Activated naive CD4-positive, alpha-beta T cell treated with anti-CD3 and anti-CD28 coated beads for 36 hours (primary cell): ENCODE data around the gene FOXP1. TPM values are rescaled to one million over a fixed set of nuclear protein-coding genes. Genes with fewer than 3 reads are reported as not detected.

ENCODE experiments used
- CTCF ChIA-PET: fragments of 350-600 bp; sonication (Branson Sonifier 250); formaldehyde crosslinking; loops from one replicate; lab custom pipeline; 2021; ENCODE audit warnings: antibody characterized with exemption; lab: Charles Lee
- DNase-seq: peaks from one replicate; pipeline ENCODE4 v3.0.0-alpha.2; 2020
- H3K27ac Mint-ChIP-seq: one replicate; pipeline ENCODE4 v1.8.0; 2021; ENCODE audit warnings: mild to moderate bottlenecking, mixed read lengths
- H3K27me3 Mint-ChIP-seq: one replicate; pipeline ENCODE4 v1.8.0; 2021; ENCODE audit warnings: low read depth, mixed read lengths
- H3K36me3 Mint-ChIP-seq: one replicate; pipeline ENCODE4 v1.8.0; 2021; ENCODE audit warnings: low read depth, mixed read lengths
- H3K4me1 Mint-ChIP-seq: one replicate; pipeline ENCODE4 v1.8.0; 2021; ENCODE audit warnings: low read depth, mixed read lengths
- H3K4me3 Mint-ChIP-seq: one replicate; pipeline ENCODE4 v1.8.0; 2021; ENCODE audit warnings: mild to moderate bottlenecking, moderate library complexity, mixed read lengths
- H3K9me3 Mint-ChIP-seq: one replicate; pipeline ENCODE4 v1.8.0; 2021; ENCODE audit warnings: mixed read lengths
- intact Hi-C: fragments of 100-400 bp; cut with micrococcal nuclease; formaldehyde crosslinking; loops from one replicate; pipeline ENCODE4 v1.15.1; 2023
- total RNA-seq, 2 experiments: library from RNA; stranded (reverse); gene quantifications; one replicate each; pipeline ENCODE4 v1.2.3, GENCODE V29; 2021

FOXP1 gene
- total RNA-seq, 2 experiments from 2014 or later, result 95.2 to 97.4 TPM

GRCh38 chr3:71254281-71255057 is 329.1 kb downstream of the FOXP1 start:
- CTCF ChIA-PET, result no interaction called here
- peaks cover 8% of the 10 kb centered on the region for H3K36me3 Mint-ChIP-seq
- no peak for DNase-seq
- no peaks in the 10 kb centered on the region for H3K9me3 Mint-ChIP-seq
- peaks cover 81% of the 10 kb centered on the region for H3K4me1 Mint-ChIP-seq
- peak overlapping the region; percentile 3 for H3K27ac Mint-ChIP-seq
- no peak overlapping the region for H3K4me3 Mint-ChIP-seq
- H3K27me3 Mint-ChIP-seq, result no peaks in the 10 kb centered on the region
- intact Hi-C loops, result loop anchor here (5.0 kb wide), 1 partner anchor 258 kb away; no protein-coding TSS in a partner anchor

- Mint-ChIP-seq H3K4me1 (peaks cover 78% of the 10 kb centered on the region), H3K4me3 (no peak overlapping the region), H3K9me3 (no peaks in the 10 kb centered on the region), H3K27me3 (no peaks in the 10 kb centered on the region), H3K36me3 (peaks cover 10% of the 10 kb centered on the region), H3K27ac (no peak overlapping the region)
- CTCF ChIA-PET, result interaction anchor here (0.6 kb wide), 1 partner anchor 480 kb away, joined by 3 read pairs; no protein-coding TSS in a partner anchor
- intact Hi-C loops, result loop anchor here (5.0 kb wide), 1 partner anchor 259 kb away; no protein-coding TSS in a partner anchor
- no peak for DNase-seq
Measured at GRCh38 chr3:71253169-71253568, 330.4 kb downstream of the FOXP1 start.

- H3K4me3 Mint-ChIP-seq, result no peak overlapping the region
- peaks cover 10% of the 10 kb centered on the region for H3K36me3 Mint-ChIP-seq
- intact Hi-C loops, result loop anchor here (1.0 to 5.0 kb wide), 2 partner anchors 9 to 260 kb away; no protein-coding TSS in a partner anchor
- H3K9me3 Mint-ChIP-seq, result no peaks in the 10 kb centered on the region
- CTCF ChIA-PET, result interaction anchor here (0.6 to 1.7 kb wide), 6 partner anchors 10 to 491 kb away, joined by 3 to 8 read pairs (median 3); no protein-coding TSS in a partner anchor
- no peak for DNase-seq
- peaks cover 77% of the 10 kb centered on the region for H3K4me1 Mint-ChIP-seq
- no peaks in the 10 kb centered on the region for H3K27me3 Mint-ChIP-seq
- H3K27ac Mint-ChIP-seq, result peak overlapping the region; percentile 31
Measured at GRCh38 chr3:71252466-71252865, 331.1 kb downstream of the FOXP1 start.

- CTCF ChIA-PET, result interaction anchor here (0.5 to 1.7 kb wide), 4 partner anchors 9 to 121 kb away, joined by 3 to 8 read pairs (median 4); no protein-coding TSS in a partner anchor
- peaks cover 6% of the 10 kb centered on the region for H3K36me3 Mint-ChIP-seq
- intact Hi-C loops, result loop anchor here (5.0 kb wide), 1 partner anchor 261 kb away; no protein-coding TSS in a partner anchor
- no peaks in the 10 kb centered on the region for H3K9me3 Mint-ChIP-seq
- H3K4me1 Mint-ChIP-seq, result peaks cover 79% of the 10 kb centered on the region
- no peak overlapping the region for H3K4me3 Mint-ChIP-seq
- DNase-seq, result no peak
- no peaks in the 10 kb centered on the region for H3K27me3 Mint-ChIP-seq
- peak overlapping the region; percentile 39 for H3K27ac Mint-ChIP-seq
Measured at GRCh38 chr3:71251156-71251775, 332.3 kb downstream of the FOXP1 start.

- intact Hi-C loops, result loop anchor here (5.0 kb wide), 1 partner anchor 262 kb away; no protein-coding TSS in a partner anchor
Measured at GRCh38 chr3:71250026-71250425, 333.5 kb downstream of the FOXP1 start.

GRCh38 chr3:71247958-71248335 is 335.6 kb downstream of the FOXP1 start:
- Mint-ChIP-seq H3K9me3 (no peaks in the 10 kb centered on the region), H3K27me3 (no peaks in the 10 kb centered on the region), H3K4me1 (peaks cover 80% of the 10 kb centered on the region), H3K27ac (no peak overlapping the region), H3K4me3 (no peak overlapping the region), H3K36me3 (peaks cover 5% of the 10 kb centered on the region)
- intact Hi-C loops, result no loop called here
- CTCF ChIA-PET, result interaction anchor here (0.9 kb wide), 1 partner anchor 23 kb away, joined by 3 read pairs; no protein-coding TSS in a partner anchor
- DNase-seq, result no peak

More at GRCh38 chr3:71250026-71250425, 333.5 kb downstream of the FOXP1 start:
- no peak overlapping the region for H3K4me3 Mint-ChIP-seq
- peaks cover 76% of the 10 kb centered on the region for H3K4me1 Mint-ChIP-seq
- DNase-seq, result no peak
- peaks cover 6% of the 10 kb centered on the region for H3K36me3 Mint-ChIP-seq
- H3K27me3 Mint-ChIP-seq, result no peaks in the 10 kb centered on the region
- H3K27ac Mint-ChIP-seq, result no peak overlapping the region
- CTCF ChIA-PET, result no interaction called here
- H3K9me3 Mint-ChIP-seq, result no peaks in the 10 kb centered on the region

- H3K4me1 Mint-ChIP-seq, result peaks cover 77% of the 10 kb centered on the region
- H3K36me3 Mint-ChIP-seq, result peaks cover 4% of the 10 kb centered on the region
- no peaks in the 10 kb centered on the region for H3K27me3 Mint-ChIP-seq
- peak; percentile 53 for DNase-seq
- H3K27ac Mint-ChIP-seq, result peak overlapping the region; percentile 28
- intact Hi-C loops, result no loop called here
- CTCF ChIA-PET, result no interaction called here
- no peaks in the 10 kb centered on the region for H3K9me3 Mint-ChIP-seq
- no peak overlapping the region for H3K4me3 Mint-ChIP-seq
Measured at GRCh38 chr3:71247221-71247957, 336.1 kb downstream of the FOXP1 start.

- H3K4me3 Mint-ChIP-seq, result no peak overlapping the region
- intact Hi-C loops, result no loop called here
- H3K36me3 Mint-ChIP-seq, result peaks cover 3% of the 10 kb centered on the region
- no peak for DNase-seq
- no peak overlapping the region for H3K27ac Mint-ChIP-seq
- H3K27me3 Mint-ChIP-seq, result no peaks in the 10 kb centered on the region
- H3K4me1 Mint-ChIP-seq, result peaks cover 75% of the 10 kb centered on the region
- no peaks in the 10 kb centered on the region for H3K9me3 Mint-ChIP-seq
- CTCF ChIA-PET, result interaction anchor here (0.7 to 0.9 kb wide), 2 partner anchors 9 to 15 kb away, joined by 3 to 4 read pairs; no protein-coding TSS in a partner anchor
Measured at GRCh38 chr3:71245971-71246880, 337.3 kb downstream of the FOXP1 start.

GRCh38 chr3:71244826-71245488 is 338.6 kb downstream of the FOXP1 start:
- intact Hi-C loops, result no loop called here
- DNase-seq, result no peak
- Mint-ChIP-seq H3K9me3 (no peaks in the 10 kb centered on the region), H3K4me3 (no peak overlapping the region), H3K36me3 (peaks cover 4% of the 10 kb centered on the region), H3K27ac (no peak overlapping the region), H3K27me3 (no peaks in the 10 kb centered on the region), H3K4me1 (peaks cover 74% of the 10 kb centered on the region)
- CTCF ChIA-PET, result interaction anchor here (0.7 kb wide), 2 partner anchors 8 to 12 kb away, joined by 3 to 4 read pairs; no protein-coding TSS in a partner anchor

GRCh38 chr3:71244153-71244825 is 339.2 kb downstream of the FOXP1 start:
- peaks cover 4% of the 10 kb centered on the region for H3K36me3 Mint-ChIP-seq
- H3K9me3 Mint-ChIP-seq, result no peaks in the 10 kb centered on the region
- peaks cover 73% of the 10 kb centered on the region for H3K4me1 Mint-ChIP-seq
- CTCF ChIA-PET, result interaction anchor here (0.7 kb wide), 1 partner anchor 11 kb away, joined by 4 read pairs; no protein-coding TSS in a partner anchor
- no peak for DNase-seq
- no peaks in the 10 kb centered on the region for H3K27me3 Mint-ChIP-seq
- intact Hi-C loops, result no loop called here
- no peak overlapping the region for H3K27ac Mint-ChIP-seq
- H3K4me3 Mint-ChIP-seq, result no peak overlapping the region
